ENCODE results near the gene C2orf92.

C2orf92 gene

DNA sequence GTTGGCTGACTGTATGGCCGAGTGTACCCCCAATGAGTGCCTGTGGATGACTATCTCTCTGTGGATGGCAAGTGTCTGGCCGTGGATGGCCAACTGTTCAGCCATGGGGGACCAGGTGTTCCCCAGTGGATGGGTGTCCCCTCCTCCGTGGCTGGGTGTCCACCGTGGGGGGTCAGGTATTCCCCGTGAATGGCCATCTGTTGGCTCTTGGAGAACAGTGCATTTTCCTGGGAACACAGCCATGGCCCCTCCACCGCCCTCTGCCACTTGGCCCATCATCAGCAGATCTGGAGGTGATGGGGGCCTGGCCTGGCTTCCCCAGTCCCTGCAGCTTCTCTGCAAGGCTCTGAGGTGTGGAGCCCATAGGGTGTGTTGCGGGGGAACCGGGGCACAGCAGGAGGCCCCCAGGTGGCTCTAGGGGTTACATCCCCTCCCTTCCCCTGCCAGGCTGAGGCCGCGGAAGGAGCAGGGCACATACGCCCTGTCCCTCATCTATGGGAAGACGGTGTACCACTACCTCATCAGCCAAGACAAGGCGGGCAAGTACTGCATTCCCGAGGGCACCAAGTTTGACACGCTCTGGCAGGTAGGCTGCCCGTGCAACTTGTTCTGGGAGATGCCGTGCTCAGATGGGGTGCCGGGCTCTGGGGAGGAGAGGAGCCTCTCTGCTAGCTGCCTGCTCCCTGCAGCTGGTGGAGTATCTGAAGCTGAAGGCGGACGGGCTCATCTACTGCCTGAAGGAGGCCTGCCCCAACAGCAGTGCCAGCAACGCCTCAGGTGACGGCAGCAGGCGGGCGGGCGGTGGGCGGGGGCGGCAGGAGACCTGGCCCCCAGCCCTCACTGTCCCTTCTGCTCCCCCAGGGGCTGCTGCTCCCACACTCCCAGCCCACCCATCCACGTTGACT lies 63.2 kb downstream of the C2orf92 start:
- DNase-seq: no peak

- DNase-seq: no peak
These were observed 64.0 kb downstream of the C2orf92 start for GRCh38 chr2:97733341-97734035.

DNA sequence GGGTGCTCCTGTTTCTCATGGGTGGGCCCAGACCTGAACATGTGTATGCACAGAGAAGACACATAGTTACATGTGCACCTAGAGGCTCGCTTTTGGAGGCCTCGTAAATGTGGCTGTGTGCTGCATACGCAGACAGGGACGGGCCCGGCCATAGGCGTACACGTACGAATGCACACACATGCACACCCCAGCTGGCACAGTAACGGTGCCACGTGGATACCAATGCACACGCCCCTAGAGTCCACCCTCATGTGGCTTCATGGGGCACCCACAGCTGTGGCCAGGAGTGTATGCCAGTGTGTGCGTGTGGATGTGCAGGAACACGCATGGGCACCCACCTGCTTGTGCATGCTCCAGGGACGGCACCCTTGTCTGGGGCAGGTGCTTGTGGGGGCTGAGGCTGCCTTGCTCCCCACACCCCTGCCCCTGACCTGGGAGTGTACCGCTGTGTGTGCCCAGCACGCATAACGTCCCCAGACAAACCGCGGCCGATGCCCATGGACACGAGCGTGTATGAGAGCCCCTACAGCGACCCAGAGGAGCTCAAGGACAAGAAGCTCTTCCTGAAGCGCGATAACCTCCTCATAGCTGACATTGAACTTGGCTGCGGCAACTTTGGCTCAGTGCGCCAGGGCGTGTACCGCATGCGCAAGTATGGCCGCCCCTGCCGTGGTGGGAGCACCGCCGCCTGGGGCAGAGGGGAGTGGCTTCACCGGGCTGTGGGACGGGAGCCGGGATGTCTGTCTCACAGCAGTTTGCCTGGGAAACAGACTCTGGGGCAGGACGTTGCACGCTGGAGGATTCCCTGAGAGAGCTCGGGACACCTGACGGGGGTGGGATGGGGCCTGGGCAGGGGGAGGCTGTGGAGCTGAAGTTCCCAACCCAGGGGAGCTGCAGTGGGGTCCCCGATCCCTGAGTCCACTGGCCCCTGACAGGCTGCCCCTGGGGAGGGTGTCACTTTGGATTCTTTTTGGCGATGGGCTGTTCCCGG lies 64.8 kb downstream of the C2orf92 start:
- no peak for DNase-seq

- DNase-seq: no peak
These were observed 65.6 kb downstream of the C2orf92 start for GRCh38 chr2:97735161-97735561.

DNA sequence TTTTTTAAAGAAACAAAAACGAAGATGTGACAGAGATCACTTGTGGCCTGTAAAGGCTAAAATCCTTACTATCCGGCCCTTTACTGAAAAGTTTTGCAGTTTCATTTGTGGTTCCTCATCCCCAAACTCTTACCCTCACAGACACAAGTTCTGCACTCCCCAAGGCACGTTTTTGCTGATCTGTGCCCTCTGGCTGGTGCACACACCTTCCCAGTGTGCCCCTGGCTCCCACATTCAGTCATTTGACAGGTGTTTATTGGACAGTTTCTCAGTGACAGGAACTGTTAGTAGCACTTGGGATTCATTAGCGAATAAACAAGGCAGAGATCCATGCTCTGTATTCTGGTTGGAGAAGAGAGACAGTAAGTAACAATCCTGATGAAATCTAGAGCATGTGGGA lies 66.7 kb downstream of the C2orf92 start:
- DNase-seq: no peak

- DNase-seq: no peak
These were observed 67.3 kb downstream of the C2orf92 start for GRCh38 chr2:97736608-97737330.

DNA sequence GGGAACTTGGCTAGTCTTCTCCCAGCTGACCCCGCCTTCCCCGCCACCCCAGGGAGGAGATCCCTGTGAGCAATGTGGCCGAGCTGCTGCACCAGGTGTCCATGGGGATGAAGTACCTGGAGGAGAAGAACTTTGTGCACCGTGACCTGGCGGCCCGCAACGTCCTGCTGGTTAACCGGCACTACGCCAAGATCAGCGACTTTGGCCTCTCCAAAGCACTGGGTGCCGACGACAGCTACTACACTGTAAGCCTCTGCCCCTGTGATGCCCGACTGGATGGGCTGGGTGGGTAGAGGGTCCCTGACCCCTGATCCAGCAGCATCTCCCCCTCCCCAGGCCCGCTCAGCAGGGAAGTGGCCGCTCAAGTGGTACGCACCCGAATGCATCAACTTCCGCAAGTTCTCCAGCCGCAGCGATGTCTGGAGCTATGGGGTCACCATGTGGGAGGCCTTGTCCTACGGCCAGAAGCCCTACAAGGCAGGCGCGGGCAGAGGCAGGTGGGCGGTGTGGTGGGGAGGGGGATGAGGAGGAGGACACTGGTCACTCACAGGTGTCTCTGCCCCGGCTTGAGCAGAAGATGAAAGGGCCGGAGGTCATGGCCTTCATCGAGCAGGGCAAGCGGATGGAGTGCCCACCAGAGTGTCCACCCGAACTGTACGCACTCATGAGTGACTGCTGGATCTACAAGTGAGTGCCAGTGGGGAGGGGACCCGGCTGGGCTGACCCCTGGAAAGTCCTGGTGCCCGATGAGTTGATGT lies 68.1 kb downstream of the C2orf92 start:
- DNase-seq: no peak

GRCh38 chr2:97738179-97739019 lies 68.9 kb downstream of the C2orf92 start:
- no peak for DNase-seq

DNA sequence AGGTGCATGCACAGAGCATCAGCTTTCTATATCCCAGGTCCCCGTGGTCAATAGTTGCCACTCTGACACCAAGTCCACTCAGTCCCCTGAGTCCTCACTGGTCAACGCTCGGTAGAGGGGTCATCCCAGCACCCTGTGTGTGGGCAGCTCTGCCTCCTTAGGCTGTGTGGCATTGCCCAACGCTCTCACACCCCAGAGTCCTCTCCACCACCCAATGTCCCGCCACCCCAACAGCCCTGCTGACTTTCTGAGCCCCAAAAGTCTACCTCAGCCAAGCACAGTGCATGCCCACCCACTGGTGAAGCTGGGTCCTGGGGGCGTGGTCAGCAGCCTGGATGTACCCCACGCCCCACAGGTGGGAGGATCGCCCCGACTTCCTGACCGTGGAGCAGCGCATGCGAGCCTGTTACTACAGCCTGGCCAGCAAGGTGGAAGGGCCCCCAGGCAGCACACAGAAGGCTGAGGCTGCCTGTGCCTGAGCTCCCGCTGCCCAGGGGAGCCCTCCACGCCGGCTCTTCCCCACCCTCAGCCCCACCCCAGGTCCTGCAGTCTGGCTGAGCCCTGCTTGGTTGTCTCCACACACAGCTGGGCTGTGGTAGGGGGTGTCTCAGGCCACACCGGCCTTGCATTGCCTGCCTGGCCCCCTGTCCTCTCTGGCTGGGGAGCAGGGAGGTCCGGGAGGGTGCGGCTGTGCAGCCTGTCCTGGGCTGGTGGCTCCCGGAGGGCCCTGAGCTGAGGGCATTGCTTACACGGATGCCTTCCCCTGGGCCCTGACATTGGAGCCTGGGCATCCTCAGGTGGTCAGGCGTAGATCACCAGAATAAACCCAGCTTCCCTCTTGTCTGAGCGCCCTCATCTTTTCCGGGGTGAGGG lies 69.7 kb downstream of the C2orf92 start:
- no peak for DNase-seq

- no peak for DNase-seq
These were observed 70.4 kb downstream of the C2orf92 start for GRCh38 chr2:97739893-97740245.

GRCh38 chr2:97740590-97741182 lies 71.2 kb downstream of the C2orf92 start:
- peak; percentile 40 to 60 for DNase-seq

DNA sequence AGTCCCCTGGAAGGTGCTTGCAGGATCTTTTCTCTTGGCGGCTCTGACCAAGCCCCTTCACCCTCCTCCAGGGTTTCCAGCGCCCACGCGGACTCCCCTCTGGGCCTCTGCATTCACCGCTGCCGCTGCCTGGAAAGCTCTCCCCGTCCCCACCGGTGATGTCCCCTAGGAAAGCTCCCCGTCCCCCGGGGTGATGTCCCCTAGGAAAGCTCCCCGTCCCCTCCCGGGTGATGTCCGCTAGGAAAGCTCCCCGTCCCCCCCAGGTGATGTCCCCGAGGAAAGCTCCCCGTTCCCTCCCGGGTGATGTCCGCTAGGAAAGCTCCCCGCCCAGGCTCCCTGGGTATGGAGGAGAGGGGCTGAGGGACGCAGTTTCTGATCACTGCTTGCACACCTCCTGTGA lies 71.7 kb downstream of the C2orf92 start:
- DNase-seq: no peak

GRCh38 chr2:97741686-97742085 lies 72.2 kb downstream of the C2orf92 start:
- DNase-seq: no peak

DNA sequence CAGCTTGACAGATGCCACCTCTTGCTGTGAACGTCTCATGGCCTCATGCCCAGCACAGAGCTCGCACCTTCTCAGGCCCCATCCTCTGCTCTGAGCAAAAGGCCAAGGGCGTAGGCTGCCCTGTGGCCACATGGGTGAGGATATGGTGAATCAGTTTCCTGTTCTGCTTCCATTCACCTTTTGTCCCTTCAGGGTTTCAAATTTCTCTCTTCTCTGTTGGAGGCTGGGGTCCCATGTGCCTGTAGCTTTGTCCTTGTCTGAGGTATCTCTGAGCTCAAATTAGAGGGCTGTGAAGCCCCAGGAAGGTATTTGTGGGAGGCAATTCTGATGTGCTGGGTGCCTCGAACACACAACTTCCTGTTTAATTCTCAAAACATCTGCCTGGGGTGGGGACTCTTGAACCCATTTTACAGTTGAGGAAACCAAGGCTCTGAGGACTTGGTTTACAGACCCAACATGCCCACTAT lies 72.9 kb downstream of the C2orf92 start:
- peak in 1 of 2 donors; percentile 40 for DNase-seq

DNA sequence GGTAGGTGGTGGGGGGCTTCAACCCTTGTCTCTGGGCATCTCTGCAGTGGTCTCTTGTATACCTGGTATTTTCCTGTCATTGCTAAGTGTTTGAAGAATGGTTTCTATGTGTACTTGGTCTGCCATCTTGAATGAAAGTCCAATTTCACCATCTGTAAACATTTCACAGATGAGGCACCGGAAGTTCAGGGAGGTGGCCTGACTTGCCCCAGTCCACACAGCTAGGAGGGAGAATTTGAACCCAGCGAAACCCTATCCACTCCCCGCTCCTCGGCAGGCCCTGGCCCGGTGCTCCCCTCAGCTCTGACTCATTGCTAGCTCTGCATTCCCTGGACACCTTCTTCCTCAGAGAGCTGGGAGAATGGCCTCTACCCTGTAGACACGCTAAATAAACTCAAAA lies 74.4 kb downstream of the C2orf92 start:
- DNase-seq: no peak

GRCh38 chr2:97745474-97746174 lies 76.1 kb downstream of the C2orf92 start:
- peak; percentile 36 to 64 for DNase-seq

DNA sequence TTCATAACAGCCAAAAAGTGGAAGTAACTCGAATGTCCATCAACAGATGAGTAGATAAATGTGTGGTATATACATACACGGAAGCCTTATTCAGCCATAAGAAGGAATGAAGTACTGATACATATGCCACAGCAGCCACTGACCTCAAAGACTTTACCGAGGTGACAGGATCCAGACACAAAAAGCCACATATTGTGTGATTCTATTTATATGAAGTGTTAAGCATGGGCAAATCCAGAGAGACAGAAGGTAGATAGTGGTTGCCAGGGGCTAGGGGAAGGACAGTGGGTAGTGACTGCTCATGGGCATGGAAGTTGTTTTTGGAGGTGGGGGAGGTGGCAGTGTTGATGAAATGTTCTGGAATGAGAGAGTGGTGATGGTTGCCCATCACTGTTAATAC lies 77.8 kb downstream of the C2orf92 start:
- DNase-seq: peak in 1 of 2 donors; percentile 38

GRCh38 chr2:97747716-97748115 lies 78.2 kb downstream of the C2orf92 start:
- DNase-seq: no peak

Measured in CD4-positive, alpha-beta T cell treated with Interferon alpha-2 for 1 hour (primary cell).